ENCODE measurements around the gene DHX16. TPM values are rescaled to one million over a fixed set of nuclear protein-coding genes. Genes with fewer than 3 reads are reported as not detected.

DHX16 gene
- total and polyA plus RNA-seq, 9 of the 15 experiments (the other 6 are each of a cell fraction or from before 2014, with no cell fraction given) = 14.6 to 66.1 (median 47.5) TPM

- TF ChIP-seq POLR3A (IDR thresholded peaks at IDR 0.05; ENCODE audit: borderline replicate concordance, extremely low read depth, insufficient read depth, insufficient read length) (no peak), VEZF1 (CRISPR knock-in tag; IDR thresholded peaks at IDR 0.05) (no peak), ZNF639 (CRISPR knock-in tag; conservative IDR thresholded peaks at IDR 0.05 in 1 of 2, IDR thresholded peaks at IDR 0.05 in 1 of 2) (no peak), ZSCAN29 (IDR thresholded peaks at IDR 0.05) (no peak), CREB3 (tag; conservative IDR thresholded peaks at IDR 0.05; ENCODE audit: low read depth) (no peak), ZNF778 (CRISPR knock-in tag; IDR thresholded peaks at IDR 0.05) (no peak), NCOA6 (IDR thresholded peaks at IDR 0.05) (no peak), MCM7 (IDR thresholded peaks at IDR 0.05) (no peak), PURB (CRISPR knock-in tag; IDR thresholded peaks at IDR 0.05; ENCODE audit: low read depth) (no peak), NR2C1 (IDR thresholded peaks at IDR 0.05) (no peak), NR2C1 (tag; IDR thresholded peaks at IDR 0.05) (no peak), HNRNPLL (IDR thresholded peaks at IDR 0.05; ENCODE audit: low read depth, low read length, poor library complexity, severe bottlenecking) (no peak), MCM2 (IDR thresholded peaks at IDR 0.05; ENCODE audit: low read depth) (no peak), BRCA1 (IDR thresholded peaks at IDR 0.05) (no peak), BRCA1 (CRISPR knock-in tag; IDR thresholded peaks at IDR 0.05) (no peak), ZNF398 (CRISPR knock-in tag; IDR thresholded peaks at IDR 0.05) (no peak), NFIC (IDR thresholded peaks at IDR 0.05) (no peak), ZEB2 (IDR thresholded peaks at IDR 0.05) (no peak), HES1 (IDR thresholded peaks at IDR 0.05; ENCODE audit: low read depth) (no peak), ZNF436 (CRISPR knock-in tag; IDR thresholded peaks at IDR 0.05) (no peak), USF1 (CRISPR knock-in tag; IDR thresholded peaks at IDR 0.05) (no peak), FUS (optimal IDR thresholded peaks at IDR 0.05; ENCODE audit: low read depth, low read length) (no peak)
Observed at GRCh38 chr6:30687659-30688431, 15.0 kb upstream of the DHX16 start (continued).

All from K562 (cell line).